ENCODE results near the gene ENKUR.

ENKUR gene

DNA sequence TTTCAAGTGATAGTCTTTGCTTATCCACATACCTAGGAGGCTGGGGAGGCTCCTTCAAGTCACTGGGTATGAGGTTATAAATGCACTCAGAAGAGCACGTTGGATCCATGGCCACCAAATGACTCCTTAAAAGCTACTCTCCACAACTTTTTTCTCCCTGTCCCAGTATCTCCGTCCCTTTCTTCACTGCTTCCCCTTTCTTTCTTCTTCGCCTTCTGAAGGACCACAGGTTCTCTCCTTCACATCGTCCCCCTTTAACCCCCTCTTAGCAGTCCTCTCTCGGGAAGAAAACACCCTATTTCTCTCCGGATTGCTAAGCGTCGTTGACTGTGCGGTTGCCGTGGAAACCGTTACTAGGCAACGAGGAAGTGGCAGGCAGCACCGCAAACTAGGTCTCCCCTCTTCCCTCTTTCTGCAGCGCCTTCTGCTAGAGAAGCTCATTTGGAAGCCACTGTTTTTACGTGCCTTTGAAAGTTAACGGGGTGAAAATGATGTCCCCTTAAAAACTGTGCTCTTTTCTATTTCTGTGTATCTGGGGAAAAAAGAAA lies at the start of gene ENKUR:
TSS of gene ENKUR (minus strand) at position 331 of the 548 bp plus-strand sequence. CDS start at position 109, 222 bp downstream.
- DNase-seq = peak; percentile 75 to 76

- DNase-seq = no peak
Measured at GRCh38 chr10:25064401-25064800, 48.4 kb upstream of the ENKUR start.

DNA sequence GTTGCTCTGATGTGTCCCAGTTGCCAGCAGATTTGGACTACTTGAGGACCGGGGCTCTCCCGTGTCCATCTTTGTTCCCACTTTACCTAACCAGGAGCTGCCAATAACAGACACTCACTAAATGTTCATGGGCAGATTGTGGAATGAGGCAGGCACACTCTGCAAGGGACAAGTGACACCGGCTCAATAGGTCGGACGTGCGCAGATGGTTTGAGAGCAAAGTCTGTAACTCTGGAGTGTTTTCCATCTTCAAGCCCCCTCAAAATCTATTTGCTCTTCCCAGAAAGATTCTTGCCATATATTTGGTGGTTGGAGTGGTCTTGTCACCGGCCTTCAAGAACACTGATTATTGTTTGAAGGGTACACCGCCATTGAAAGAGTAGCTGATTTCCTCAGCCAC lies 47.7 kb upstream of the ENKUR start:
- DNase-seq = no peak

- DNase-seq = no peak
Measured at GRCh38 chr10:25063157-25063556, 47.2 kb upstream of the ENKUR start.

DNA sequence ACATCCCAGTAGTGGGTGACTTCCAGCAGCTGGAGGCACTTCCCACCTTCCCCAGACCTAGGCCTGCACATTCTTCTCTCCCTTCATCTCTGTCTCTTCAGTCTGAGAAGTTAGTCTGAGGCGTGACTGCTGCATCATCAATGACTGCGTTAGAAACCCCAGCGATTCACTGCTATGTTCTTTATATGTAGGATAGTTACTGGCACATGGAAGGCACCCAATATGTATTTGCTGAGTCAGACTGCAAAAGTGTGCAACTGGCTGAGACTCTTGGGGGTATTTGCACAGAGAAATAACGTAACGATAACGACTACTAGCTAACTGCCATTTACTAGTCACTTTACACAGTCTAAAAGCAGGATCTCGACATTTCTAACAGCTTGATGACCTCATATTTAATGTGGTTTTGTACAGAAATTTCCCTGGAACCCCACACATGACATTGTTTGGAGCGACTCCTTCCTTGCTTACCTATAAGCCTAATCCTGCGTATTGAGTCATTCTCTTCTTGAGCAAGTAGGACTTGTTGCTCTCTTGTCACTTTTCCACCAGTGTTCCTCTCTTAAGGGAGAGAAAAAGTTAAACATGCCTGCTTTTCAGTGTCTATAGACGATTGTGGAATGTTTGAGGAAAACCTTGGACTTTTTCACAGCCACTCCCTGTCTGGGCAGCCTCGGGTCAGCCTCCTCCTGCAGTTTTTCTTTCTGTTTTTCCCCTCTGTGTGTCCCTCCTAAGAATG lies 45.9 kb upstream of the ENKUR start:
- no peak for DNase-seq

DNA sequence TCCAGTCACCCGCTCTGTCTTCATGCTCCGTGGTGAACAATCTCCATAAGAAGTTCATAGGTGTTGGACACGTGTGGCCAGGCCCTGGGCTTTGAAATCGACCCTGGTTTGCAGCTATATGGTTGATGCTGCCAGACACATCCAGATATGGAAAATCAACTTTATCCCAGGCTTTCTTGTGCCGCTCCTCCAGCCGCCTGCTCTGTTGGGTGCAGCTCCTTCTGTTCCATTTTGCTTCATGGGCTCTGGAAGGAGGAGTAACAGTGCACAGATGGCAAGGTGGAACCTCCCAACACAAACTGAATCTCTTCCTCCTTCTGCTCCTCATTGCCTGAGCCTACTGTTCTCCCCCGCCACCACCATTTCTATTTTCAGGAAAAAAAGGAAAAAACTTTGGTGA lies 45.2 kb upstream of the ENKUR start:
- no peak for DNase-seq

GRCh38 chr10:25059990-25060389 lies 44.0 kb upstream of the ENKUR start:
- DNase-seq = no peak

DNA sequence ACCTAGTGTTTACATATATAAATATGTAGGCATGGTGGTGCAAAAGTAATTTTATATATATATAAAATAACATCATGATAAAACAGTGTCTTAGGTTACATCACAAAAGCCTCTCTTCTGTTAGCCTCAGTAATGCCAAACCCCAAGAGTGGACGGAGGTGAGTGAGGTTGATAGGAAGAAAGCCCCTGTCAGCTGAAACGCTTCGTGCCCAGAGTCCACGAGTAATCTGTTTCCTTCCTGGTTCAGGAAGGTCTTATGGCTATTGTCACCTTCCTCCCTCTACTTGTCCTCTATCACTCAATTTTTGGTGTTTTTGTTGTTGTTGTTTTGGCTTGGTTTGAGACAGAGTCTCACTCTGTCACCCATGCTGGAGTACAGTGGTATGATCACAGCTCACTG lies 41.9 kb upstream of the ENKUR start:
- no peak for DNase-seq

GRCh38 chr10:25056726-25057125 lies 40.8 kb upstream of the ENKUR start:
- no peak for DNase-seq

DNA sequence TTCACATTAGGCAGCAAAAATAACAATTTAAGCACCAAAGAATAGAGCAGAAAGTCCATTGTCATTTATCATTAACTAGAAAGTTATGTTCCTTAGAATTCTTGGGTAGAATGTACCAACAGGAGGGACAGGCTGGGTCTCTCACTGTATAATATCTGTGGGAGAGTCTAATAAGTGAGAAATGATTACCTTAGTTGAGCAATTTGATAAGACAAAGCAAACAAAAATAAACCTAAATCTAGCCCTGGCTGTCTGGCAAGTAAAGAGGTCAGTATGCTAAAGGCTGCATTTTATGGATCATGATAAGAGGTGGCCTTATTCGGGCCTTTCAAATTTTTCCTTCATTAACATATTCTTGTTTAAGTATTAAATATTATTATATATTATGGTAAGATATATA lies 36.1 kb upstream of the ENKUR start:
- DNase-seq = no peak

DNA sequence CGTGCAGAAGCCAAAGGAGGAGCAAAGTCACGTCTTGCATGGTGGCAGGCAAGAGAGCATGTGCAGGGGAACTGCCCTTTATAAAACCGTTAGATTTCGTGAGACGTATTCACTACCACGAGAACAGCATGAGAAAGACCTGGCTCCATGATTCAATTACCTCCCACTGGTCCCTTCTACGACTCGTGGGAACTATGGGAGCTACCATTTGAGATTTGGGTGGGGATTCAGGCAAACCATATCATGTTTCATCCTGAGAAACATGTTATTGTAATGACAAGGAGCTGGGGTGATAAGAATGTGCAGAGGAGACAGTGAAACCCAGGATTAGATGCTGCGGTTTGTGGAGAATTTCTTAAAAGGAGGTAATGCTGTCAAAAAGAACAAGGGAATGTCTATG lies 34.4 kb upstream of the ENKUR start:
- no peak for DNase-seq

DNA sequence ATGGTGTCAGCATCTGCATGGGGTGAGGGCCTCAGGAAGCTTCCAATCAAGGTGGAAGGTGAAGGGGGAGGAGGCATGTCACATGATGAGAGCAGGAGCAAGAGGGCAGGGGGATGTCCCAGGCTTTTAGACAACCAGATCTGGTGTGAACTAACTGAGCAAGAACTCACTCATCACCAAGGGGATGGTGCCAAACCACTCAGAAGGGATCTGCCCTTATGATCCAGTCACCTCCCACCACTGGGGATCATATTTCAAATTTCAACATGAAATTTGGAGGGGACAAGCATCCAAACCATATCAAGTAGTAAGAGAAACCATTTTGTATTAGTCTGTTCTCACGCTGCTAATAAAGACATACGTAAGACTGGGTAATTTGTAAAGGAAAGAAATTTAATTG lies 34.0 kb upstream of the ENKUR start:
- DNase-seq = no peak

DNA sequence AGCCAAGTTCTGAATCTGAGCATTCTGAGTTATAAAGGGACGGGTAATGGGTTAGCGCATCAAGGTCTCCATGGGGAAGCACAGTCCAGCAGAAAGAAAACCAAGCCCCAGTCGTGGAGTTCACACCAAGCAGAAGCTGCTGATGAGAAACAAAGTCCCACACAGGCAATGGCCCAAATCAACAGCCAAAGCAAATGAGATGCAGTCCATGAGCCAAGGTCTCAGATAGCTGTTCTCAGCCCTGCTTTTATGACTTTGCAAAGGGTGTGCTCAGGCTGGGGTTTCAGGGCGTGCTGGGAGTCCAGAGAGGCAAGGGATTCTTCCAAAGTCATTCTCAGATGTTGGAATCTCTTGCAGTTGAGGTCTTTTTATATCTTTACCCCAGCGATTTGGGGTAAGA lies 32.5 kb upstream of the ENKUR start:
- no peak for DNase-seq

GRCh38 chr10:25047591-25048301 lies 31.8 kb upstream of the ENKUR start:
- DNase-seq = no peak

DNA sequence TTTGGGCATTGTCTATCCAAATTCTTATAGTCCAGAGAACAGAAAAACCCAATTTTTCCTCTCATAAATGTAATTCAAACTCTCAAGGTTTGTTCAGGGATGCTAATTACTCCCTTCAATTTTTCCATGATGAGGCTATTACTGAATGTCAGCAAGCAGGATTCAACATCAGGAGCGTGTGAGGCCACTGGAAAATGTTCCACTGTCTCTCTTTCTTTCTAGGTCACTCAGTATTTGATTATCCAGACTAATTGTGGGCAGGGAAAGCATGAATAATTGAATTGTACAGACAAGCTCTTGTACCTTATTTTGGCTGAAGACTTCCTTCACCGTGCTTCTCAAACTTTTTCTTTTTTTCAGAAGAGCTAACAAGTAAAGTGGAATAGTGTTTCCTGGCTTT lies 31.1 kb upstream of the ENKUR start:
- DNase-seq = no peak

DNA sequence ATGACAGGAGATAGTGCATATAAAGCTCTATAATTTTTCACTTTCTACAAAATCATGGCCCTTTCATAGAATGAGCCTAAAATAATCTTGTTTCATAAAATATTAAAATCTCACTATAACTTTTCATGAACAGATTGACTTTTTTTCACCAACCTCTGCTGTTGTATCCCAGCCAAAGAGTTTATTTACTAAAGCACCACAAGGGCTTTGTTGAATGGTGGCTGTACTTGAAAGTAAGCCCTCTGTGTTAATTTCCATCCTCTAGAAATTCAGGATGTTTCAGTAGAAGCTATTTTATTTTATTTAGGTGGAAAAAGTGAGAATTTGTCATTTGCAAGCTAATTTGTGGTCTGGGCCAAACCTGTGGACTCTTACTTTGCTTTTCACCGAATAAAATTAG lies 30.7 kb upstream of the ENKUR start:
- peak in 1 of 2 donors; percentile 1 for DNase-seq

GRCh38 chr10:25039531-25039930 lies 23.6 kb upstream of the ENKUR start:
- DNase-seq = no peak

- no peak for DNase-seq
Measured at GRCh38 chr10:25038325-25038724, 22.4 kb upstream of the ENKUR start.

GRCh38 chr10:25036381-25036780 lies 20.4 kb upstream of the ENKUR start:
- no peak for DNase-seq

DNA sequence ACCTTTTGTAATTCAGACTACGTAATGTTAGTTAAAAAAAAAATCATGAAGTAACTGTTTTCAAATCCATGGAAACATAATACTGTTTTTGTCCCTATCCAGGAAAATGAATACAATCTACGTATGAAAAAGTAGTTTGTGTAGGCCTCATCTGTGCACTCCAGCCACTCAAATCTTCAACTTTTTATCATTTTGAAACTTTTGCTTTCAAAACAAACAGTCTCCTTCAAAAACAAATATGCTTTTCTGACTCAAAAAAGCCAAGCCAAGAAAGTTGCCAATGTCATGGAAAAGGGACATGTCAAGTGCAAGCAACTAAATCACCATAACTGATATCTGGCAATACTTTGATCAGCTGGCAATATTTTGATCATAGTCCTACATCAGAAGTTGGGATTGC lies 13.6 kb upstream of the ENKUR start:
- no peak for DNase-seq

GRCh38 chr10:25028711-25029110 lies 12.8 kb upstream of the ENKUR start:
- DNase-seq = no peak

GRCh38 chr10:25026463-25026862 lies 10.5 kb upstream of the ENKUR start:
- no peak for DNase-seq

- DNase-seq = no peak
Measured at GRCh38 chr10:25024528-25024927, 8.6 kb upstream of the ENKUR start.

- no peak for DNase-seq
Measured at GRCh38 chr10:25023278-25023677, 7.3 kb upstream of the ENKUR start.
